Measurements from ENCODE around the gene GRIA3. TPM values are rescaled to one million over a fixed set of nuclear protein-coding genes. Genes with fewer than 3 reads are reported as not detected.

GRIA3 gene
- total RNA-seq, 1 donor from 2014 or later, result 18.6 TPM

GRCh38 chrX:123186801-123187200 lies 2.7 kb downstream of the GRIA3 start:
- H3K36me3 ChIP-seq (ENCODE audit: insufficient read depth, low read length), result no peaks in the 10 kb centered on the region
- no peak overlapping the region for H3K27ac Mint-ChIP-seq (ENCODE audit: unreplicated experiment)
- peaks cover 18% of the 10 kb centered on the region for H3K4me1 Mint-ChIP-seq (ENCODE audit: low read depth, unreplicated experiment)
- no peak for TF ChIP-seq EZH2 (IDR thresholded peaks at IDR 0.05; ENCODE audit: insufficient read depth, low read length)
- TF ChIP-seq, protein P1, sequence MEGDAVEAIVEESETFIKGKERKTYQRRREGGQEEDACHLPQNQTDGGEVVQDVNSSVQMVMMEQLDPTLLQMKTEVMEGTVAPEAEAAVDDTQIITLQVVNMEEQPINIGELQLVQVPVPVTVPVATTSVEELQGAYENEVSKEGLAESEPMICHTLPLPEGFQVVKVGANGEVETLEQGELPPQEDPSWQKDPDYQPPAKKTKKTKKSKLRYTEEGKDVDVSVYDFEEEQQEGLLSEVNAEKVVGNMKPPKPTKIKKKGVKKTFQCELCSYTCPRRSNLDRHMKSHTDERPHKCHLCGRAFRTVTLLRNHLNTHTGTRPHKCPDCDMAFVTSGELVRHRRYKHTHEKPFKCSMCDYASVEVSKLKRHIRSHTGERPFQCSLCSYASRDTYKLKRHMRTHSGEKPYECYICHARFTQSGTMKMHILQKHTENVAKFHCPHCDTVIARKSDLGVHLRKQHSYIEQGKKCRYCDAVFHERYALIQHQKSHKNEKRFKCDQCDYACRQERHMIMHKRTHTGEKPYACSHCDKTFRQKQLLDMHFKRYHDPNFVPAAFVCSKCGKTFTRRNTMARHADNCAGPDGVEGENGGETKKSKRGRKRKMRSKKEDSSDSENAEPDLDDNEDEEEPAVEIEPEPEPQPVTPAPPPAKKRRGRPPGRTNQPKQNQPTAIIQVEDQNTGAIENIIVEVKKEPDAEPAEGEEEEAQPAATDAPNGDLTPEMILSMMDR (IDR thresholded peaks at IDR 0.05; ENCODE audit: insufficient read depth, low read depth, low read length), result no peak
- no peak overlapping the region for H2AFZ ChIP-seq (ENCODE audit: low read depth, low read length)
- FAIRE-seq (no peak), DNase-seq (ENCODE audit: low read depth) (no peak)
- H3K9me3 ChIP-seq (ENCODE audit: insufficient read depth, low read depth, low read length), result no peaks in the 10 kb centered on the region
- no peak overlapping the region for H3K4me3 ChIP-seq (ENCODE audit: insufficient read depth, low read depth, low read length)
- H3K4me1 ChIP-seq (ENCODE audit: insufficient read depth, low read length), result no peaks in the 10 kb centered on the region
- H4K20me1 ChIP-seq (ENCODE audit: insufficient read depth, low read length), result no peaks in the 10 kb centered on the region
- no peak overlapping the region for H3K27ac ChIP-seq (ENCODE audit: low read depth, low read length)
- peaks cover 1% of the 10 kb centered on the region for H3K27me3 Mint-ChIP-seq (ENCODE audit: low read depth, unreplicated experiment)
- peaks cover 5% of the 10 kb centered on the region for H3K79me2 ChIP-seq (ENCODE audit: insufficient read depth, low read length)
- H3K36me3 Mint-ChIP-seq (ENCODE audit: low read depth, unreplicated experiment), result no peaks in the 10 kb centered on the region
- H3K9ac ChIP-seq (ENCODE audit: low read length), result no peak overlapping the region
- no peaks in the 10 kb centered on the region for H3K9me3 Mint-ChIP-seq (ENCODE audit: unreplicated experiment)
- peak overlapping the region; percentile 84 for H3K4me3 Mint-ChIP-seq (ENCODE audit: unreplicated experiment)
- no peaks in the 10 kb centered on the region for H3K27me3 ChIP-seq (ENCODE audit: insufficient read depth, low read length)
- H3K4me2 ChIP-seq (ENCODE audit: low read length), result peak overlapping the region; percentile 89

DNA sequence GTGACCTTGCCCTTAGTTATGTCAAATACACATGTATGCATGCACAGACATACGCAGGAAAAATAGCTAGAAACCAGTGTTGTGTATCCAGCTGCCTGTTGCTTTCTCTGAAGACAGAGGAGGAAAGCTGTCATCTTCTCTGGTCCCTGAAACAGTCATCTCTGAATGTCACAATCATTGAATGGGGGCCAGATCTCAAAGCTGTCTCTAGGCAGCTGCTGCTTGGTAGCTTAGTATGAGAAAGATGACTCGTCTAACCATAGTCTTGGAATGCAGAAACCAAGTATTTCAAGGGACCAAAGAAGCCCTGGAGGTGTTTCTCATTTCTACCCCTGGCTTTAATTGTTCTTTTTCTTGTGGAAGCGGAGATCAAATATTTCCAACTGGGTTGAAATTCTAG lies 4.0 kb downstream of the GRIA3 start:
- Histone ChIP-seq H3K4me3 (ENCODE audit: insufficient read depth, low read depth, low read length) (no peak overlapping the region), H3K9me3 (ENCODE audit: insufficient read depth, low read depth, low read length) (no peaks in the 10 kb centered on the region), H3K27me3 (ENCODE audit: insufficient read depth, low read length) (no peaks in the 10 kb centered on the region), H3K79me2 (ENCODE audit: insufficient read depth, low read length) (peaks cover 5% of the 10 kb centered on the region), H3K27ac (ENCODE audit: low read depth, low read length) (no peak overlapping the region), H4K20me1 (ENCODE audit: insufficient read depth, low read length) (no peaks in the 10 kb centered on the region), H3K4me2 (ENCODE audit: low read length) (no peak overlapping the region), H3K4me1 (ENCODE audit: insufficient read depth, low read length) (no peaks in the 10 kb centered on the region), H3K36me3 (ENCODE audit: insufficient read depth, low read length) (no peaks in the 10 kb centered on the region), H3K9ac (ENCODE audit: low read length) (no peak overlapping the region), H2AFZ (ENCODE audit: low read depth, low read length) (no peak overlapping the region)
- H3K27ac Mint-ChIP-seq (ENCODE audit: unreplicated experiment), result no peak overlapping the region
- no peaks in the 10 kb centered on the region for H3K36me3 Mint-ChIP-seq (ENCODE audit: low read depth, unreplicated experiment)
- H3K4me3 Mint-ChIP-seq (ENCODE audit: unreplicated experiment), result no peak overlapping the region
- H3K4me1 Mint-ChIP-seq (ENCODE audit: low read depth, unreplicated experiment), result peaks cover 18% of the 10 kb centered on the region
- FAIRE-seq (peak; percentile 64), DNase-seq (ENCODE audit: low read depth) (peak; percentile 25)
- no peaks in the 10 kb centered on the region for H3K9me3 Mint-ChIP-seq (ENCODE audit: unreplicated experiment)
- H3K27me3 Mint-ChIP-seq (ENCODE audit: low read depth, unreplicated experiment), result no peaks in the 10 kb centered on the region
- no peak for TF ChIP-seq EZH2 (IDR thresholded peaks at IDR 0.05; ENCODE audit: insufficient read depth, low read length)
- TF ChIP-seq, protein P1 (IDR thresholded peaks at IDR 0.05; ENCODE audit: insufficient read depth, low read depth, low read length), result no peak

DNA sequence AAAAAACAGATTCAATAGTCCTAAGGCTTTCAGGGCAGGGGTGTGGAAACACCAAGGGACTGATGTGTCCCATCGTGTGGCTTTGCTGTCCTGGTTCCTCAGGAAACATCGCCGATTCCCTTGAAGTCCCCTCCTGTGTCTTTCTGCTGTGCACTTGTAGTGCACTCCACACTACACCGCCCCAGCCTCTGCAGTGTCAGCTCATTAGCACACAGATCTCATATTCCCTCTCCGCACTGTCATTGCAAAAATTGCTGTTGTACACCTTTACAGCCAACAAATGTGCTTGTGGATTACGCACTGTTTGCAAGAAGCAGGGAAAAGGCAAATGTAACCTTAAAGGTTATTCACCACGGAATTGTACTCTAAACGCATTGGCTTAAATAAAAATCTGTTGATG lies 5.3 kb downstream of the GRIA3 start:
- H3K4me3 Mint-ChIP-seq (ENCODE audit: unreplicated experiment), result no peak overlapping the region
- no peak for FAIRE-seq
- H3K27ac Mint-ChIP-seq (ENCODE audit: unreplicated experiment), result no peak overlapping the region
- H3K4me1 ChIP-seq (ENCODE audit: insufficient read depth, low read length), result no peaks in the 10 kb centered on the region
- no peaks in the 10 kb centered on the region for H3K9me3 Mint-ChIP-seq (ENCODE audit: unreplicated experiment)
- H3K27me3 ChIP-seq (ENCODE audit: insufficient read depth, low read length), result no peaks in the 10 kb centered on the region
- H3K9ac ChIP-seq (ENCODE audit: low read length), result no peak overlapping the region
- peaks cover 16% of the 10 kb centered on the region for H3K4me1 Mint-ChIP-seq (ENCODE audit: low read depth, unreplicated experiment)
- H3K9me3 ChIP-seq (ENCODE audit: insufficient read depth, low read depth, low read length), result no peaks in the 10 kb centered on the region
- no peak for DNase-seq (ENCODE audit: low read depth)
- TF ChIP-seq EZH2 (IDR thresholded peaks at IDR 0.05; ENCODE audit: insufficient read depth, low read length), result no peak
- TF ChIP-seq, protein P1 (IDR thresholded peaks at IDR 0.05; ENCODE audit: insufficient read depth, low read depth, low read length), result no peak
- peaks cover 5% of the 10 kb centered on the region for H3K79me2 ChIP-seq (ENCODE audit: insufficient read depth, low read length)
- no peak overlapping the region for H2AFZ ChIP-seq (ENCODE audit: low read depth, low read length)
- H4K20me1 ChIP-seq (ENCODE audit: insufficient read depth, low read length), result no peaks in the 10 kb centered on the region
- no peaks in the 10 kb centered on the region for H3K27me3 Mint-ChIP-seq (ENCODE audit: low read depth, unreplicated experiment)
- H3K36me3 Mint-ChIP-seq (ENCODE audit: low read depth, unreplicated experiment), result peaks cover 3% of the 10 kb centered on the region
- H3K27ac ChIP-seq (ENCODE audit: low read depth, low read length), result no peak overlapping the region
- H3K36me3 ChIP-seq (ENCODE audit: insufficient read depth, low read length), result no peaks in the 10 kb centered on the region
- H3K4me2 ChIP-seq (ENCODE audit: low read length), result no peak overlapping the region
- no peak overlapping the region for H3K4me3 ChIP-seq (ENCODE audit: insufficient read depth, low read depth, low read length)
